Keratinocyte (primary cell): ENCODE results near the gene SERPINI1. TPM values are rescaled to one million over a fixed set of nuclear protein-coding genes. Genes with fewer than 3 reads are reported as not detected.

Source experiments
- DNase-seq: peaks from one replicate; pipeline ENCODE4 v3.0.0-alpha.2; 2011; ENCODE audit warnings: low read depth, missing footprints, low spot score
- FAIRE-seq: peaks from 2 replicates; lab custom pipeline; 2011; peaks lifted over from hg19 to GRCh38; lab: Jason Lieb, UNC
- H2AFZ ChIP-seq: 2 replicates; pipeline ENCODE4 v1.6.0; 2012; ENCODE audit warnings: low read length, control low read depth, inconsistent platforms; ENCODE audit not compliant: control insufficient read depth
- H3K27ac ChIP-seq: 2 replicates; pipeline ENCODE4 v1.5.1; 2011; ENCODE audit warnings: low read length; ENCODE audit not compliant: control insufficient read depth, insufficient read depth
- H3K27me3 ChIP-seq: 3 replicates; pipeline ENCODE4 v1.6.0; 2011; ENCODE audit warnings: low read length; ENCODE audit not compliant: control insufficient read depth, insufficient read depth; ENCODE audit errors: extremely low read depth
- H3K36me3 ChIP-seq, 2 experiments: 2 replicates in 1 of 2; 3 replicates in 1 of 2; pipeline ENCODE4 v1.5.1; 2011; ENCODE audit warnings: low read length in 2 of 2, mild to moderate bottlenecking in 1 of 2; ENCODE audit not compliant: control insufficient read depth in 2 of 2, insufficient read depth in 2 of 2; ENCODE audit errors: extremely low read depth in 1 of 2
- H3K4me1 ChIP-seq: 3 replicates; pipeline ENCODE4 v1.5.1; 2011; ENCODE audit warnings: low read length; ENCODE audit not compliant: control insufficient read depth, insufficient read depth; ENCODE audit errors: extremely low read depth
- H3K4me2 ChIP-seq: 3 replicates; pipeline ENCODE4 v1.6.0; 2011; ENCODE audit warnings: low read depth, low read length; ENCODE audit not compliant: control insufficient read depth, insufficient read depth; ENCODE audit errors: extremely low read depth
- H3K4me3 ChIP-seq, 3 experiments: fragments of 200-600 bp in 1 of 3; sonication (generic) in 1 of 3; 2 replicates in 2 of 3; 3 replicates in 1 of 3; pipeline ENCODE4 v1.5.1; 2011 to 2016; ENCODE audit warnings: low read length in 3 of 3, mild to moderate bottlenecking in 3 of 3, control low read depth in 2 of 3, inconsistent platforms in 1 of 3, low read depth in 1 of 3, mixed read lengths in 1 of 3, mixed run types in 1 of 3, moderate library complexity in 1 of 3; ENCODE audit not compliant: control insufficient read depth in 2 of 3, insufficient read depth in 2 of 3; ENCODE audit errors: extremely low read depth in 1 of 3
- H3K79me2 ChIP-seq: 2 replicates; pipeline ENCODE4 v1.6.0; 2012; ENCODE audit warnings: low read length; ENCODE audit not compliant: control insufficient read depth, insufficient read depth
- H3K9ac ChIP-seq: 3 replicates; pipeline ENCODE4 v1.6.0; 2011; ENCODE audit warnings: low read length; ENCODE audit not compliant: control insufficient read depth, insufficient read depth; ENCODE audit errors: extremely low read depth
- H3K9me1 ChIP-seq: 3 replicates; pipeline ENCODE4 v1.6.0; 2011; ENCODE audit warnings: low read length; ENCODE audit not compliant: control insufficient read depth, insufficient read depth; ENCODE audit errors: extremely low read depth
- H3K9me3 ChIP-seq: 2 replicates; pipeline ENCODE4 v1.5.1; 2012; ENCODE audit warnings: low read depth, low read length; ENCODE audit not compliant: control insufficient read depth
- H4K20me1 ChIP-seq: 3 replicates; pipeline ENCODE4 v1.6.0; 2011; ENCODE audit warnings: low read length; ENCODE audit not compliant: control insufficient read depth, insufficient read depth; ENCODE audit errors: extremely low read depth
- EZH2 ChIP-seq: IDR thresholded peaks from one replicate; pipeline ENCODE4 v1.6.1; 2012; ENCODE audit warnings: inconsistent platforms, mild to moderate bottlenecking, low read length, moderate library complexity
- dilution Hi-C: fragments of 300-500 bp; cut with MboI; formaldehyde crosslinking; loops from one replicate; pipeline ENCODE4 v1.7.0; 2020; ENCODE audit warnings: low sequenced_read_pairs; ENCODE audit not compliant: extremely low pct_ligation_motif_present
- polyA plus RNA-seq, 5 experiments: library from polyadenylated mRNA; depleted of rRNA in 3 of 5; stranded (reverse) in 3 of 5; stranded (forward) in 1 of 5; unstranded in 1 of 5; fragments of >200 nt; gene quantifications; 1 replicate in 1 of 5; 2 replicates in 3 of 5; 3 replicates in 1 of 5; pipeline versions ENCODE4 v1.2.1 to v1.2.3, GENCODE V29; 2011 to 2012; ENCODE audit warnings: missing spikeins in 2 of 5, low read depth in 1 of 5, low replicate concordance in 1 of 5
- TF ChIP-seq, protein P1 (sequence below), 3 experiments: IDR thresholded peaks in 1 of 3; conservative IDR thresholded peaks in 1 of 3; optimal IDR thresholded peaks in 1 of 3; 2 replicates in 2 of 3; 3 replicates in 1 of 3; pipeline versions ENCODE3 to v1.5.1; 2011; ENCODE audit warnings: low read length in 3 of 3, mild to moderate bottlenecking in 3 of 3, moderate library complexity in 2 of 3, control low read depth in 1 of 3, inconsistent platforms in 1 of 3; ENCODE audit not compliant: insufficient read depth in 2 of 3; ENCODE audit errors: extremely low read depth in 1 of 3

Gene SERPINI1
- polyA plus RNA-seq, 1 donor (not counting 4 experiments of a cell fraction or from before 2014, with no cell fraction given), result 5.5 TPM

DNA sequence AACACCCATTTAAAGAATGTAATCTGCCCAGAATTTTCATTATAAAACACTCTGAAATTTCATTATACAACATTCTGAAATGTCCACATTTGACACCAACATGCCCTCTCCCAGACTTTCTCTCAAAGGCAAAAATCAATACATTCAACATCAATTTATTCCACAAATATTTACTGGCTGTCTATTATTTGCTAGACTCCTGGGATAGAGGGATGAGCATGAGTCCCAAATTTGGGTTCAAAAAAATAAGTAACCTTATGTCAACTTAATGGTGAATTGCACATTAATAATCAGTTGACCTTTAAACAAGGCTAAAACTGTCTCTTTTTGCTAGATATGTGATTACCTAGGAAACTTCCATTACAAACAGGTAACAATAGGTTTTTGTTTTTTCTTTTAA, 109.0 kb downstream of the SERPINI1 start:
- Histone ChIP-seq H2AFZ (no peak overlapping the region), H3K9ac (no peak overlapping the region), H3K27me3 (no peaks in the 10 kb centered on the region), H3K4me2 (no peak overlapping the region), H3K4me3 (no peak overlapping the region), H3K79me2 (no peaks in the 10 kb centered on the region), H3K9me1 (no peaks in the 10 kb centered on the region), H3K27ac (no peak overlapping the region), H3K4me1 (no peaks in the 10 kb centered on the region), H3K9me3 (no peaks in the 10 kb centered on the region), H4K20me1 (no peaks in the 10 kb centered on the region), H3K36me3 (no peaks in the 10 kb centered on the region)
- DNase-seq, result no peak
- dilution Hi-C loops, result no loop called here
- TF ChIP-seq, protein P1, sequence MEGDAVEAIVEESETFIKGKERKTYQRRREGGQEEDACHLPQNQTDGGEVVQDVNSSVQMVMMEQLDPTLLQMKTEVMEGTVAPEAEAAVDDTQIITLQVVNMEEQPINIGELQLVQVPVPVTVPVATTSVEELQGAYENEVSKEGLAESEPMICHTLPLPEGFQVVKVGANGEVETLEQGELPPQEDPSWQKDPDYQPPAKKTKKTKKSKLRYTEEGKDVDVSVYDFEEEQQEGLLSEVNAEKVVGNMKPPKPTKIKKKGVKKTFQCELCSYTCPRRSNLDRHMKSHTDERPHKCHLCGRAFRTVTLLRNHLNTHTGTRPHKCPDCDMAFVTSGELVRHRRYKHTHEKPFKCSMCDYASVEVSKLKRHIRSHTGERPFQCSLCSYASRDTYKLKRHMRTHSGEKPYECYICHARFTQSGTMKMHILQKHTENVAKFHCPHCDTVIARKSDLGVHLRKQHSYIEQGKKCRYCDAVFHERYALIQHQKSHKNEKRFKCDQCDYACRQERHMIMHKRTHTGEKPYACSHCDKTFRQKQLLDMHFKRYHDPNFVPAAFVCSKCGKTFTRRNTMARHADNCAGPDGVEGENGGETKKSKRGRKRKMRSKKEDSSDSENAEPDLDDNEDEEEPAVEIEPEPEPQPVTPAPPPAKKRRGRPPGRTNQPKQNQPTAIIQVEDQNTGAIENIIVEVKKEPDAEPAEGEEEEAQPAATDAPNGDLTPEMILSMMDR (optimal IDR thresholded peaks at IDR 0.05 in 1 of 3, IDR thresholded peaks at IDR 0.05 in 1 of 3, conservative IDR thresholded peaks at IDR 0.05 in 1 of 3; ENCODE audit: extremely low read depth in 1 of 3, insufficient read depth in 2 of 3, low read length in 3 of 3), result no peak
- no peak for TF ChIP-seq EZH2
- FAIRE-seq, result no peak

GRCh38 chr3:167851171-167851570, 115.7 kb downstream of the SERPINI1 start:
- Histone ChIP-seq H3K79me2 (no peaks in the 10 kb centered on the region), H3K9me3 (no peaks in the 10 kb centered on the region), H3K4me2 (no peak overlapping the region), H2AFZ (no peak overlapping the region), H3K9ac (no peak overlapping the region), H3K36me3 (no peaks in the 10 kb centered on the region), H3K27ac (no peak overlapping the region), H3K9me1 (no peaks in the 10 kb centered on the region), H4K20me1 (no peaks in the 10 kb centered on the region), H3K4me1 (no peaks in the 10 kb centered on the region), H3K4me3 (no peak overlapping the region), H3K27me3 (no peaks in the 10 kb centered on the region)
- TF ChIP-seq, protein P1 (optimal IDR thresholded peaks at IDR 0.05 in 1 of 3, IDR thresholded peaks at IDR 0.05 in 1 of 3, conservative IDR thresholded peaks at IDR 0.05 in 1 of 3; ENCODE audit: extremely low read depth in 1 of 3, insufficient read depth in 2 of 3, low read length in 3 of 3), result no peak
- TF ChIP-seq EZH2, result no peak
- no peak for FAIRE-seq
- DNase-seq, result no peak
- dilution Hi-C loops, result no loop called here
